Epithelial cell of esophagus (primary cell): ENCODE measurements around the gene MYL5.

ENCODE experiments used
- DNase-seq: peaks from one replicate; pipeline ENCODE4 v3.0.0; 2010; ENCODE audit warnings: low read depth
- H3K4me3 ChIP-seq: 2 replicates; pipeline ENCODE4 v1.5.1; 2011; ENCODE audit warnings: mild to moderate bottlenecking, low read length, control low read depth
- TF ChIP-seq, protein P1 (sequence below): IDR thresholded peaks from 2 replicates; pipeline ENCODE4 v1.5.1; 2011; ENCODE audit warnings: low read depth, mild to moderate bottlenecking, low read length, control low read depth, inconsistent platforms; ENCODE audit not compliant: insufficient read depth; ENCODE audit errors: missing control alignments

MYL5 gene

DNA sequence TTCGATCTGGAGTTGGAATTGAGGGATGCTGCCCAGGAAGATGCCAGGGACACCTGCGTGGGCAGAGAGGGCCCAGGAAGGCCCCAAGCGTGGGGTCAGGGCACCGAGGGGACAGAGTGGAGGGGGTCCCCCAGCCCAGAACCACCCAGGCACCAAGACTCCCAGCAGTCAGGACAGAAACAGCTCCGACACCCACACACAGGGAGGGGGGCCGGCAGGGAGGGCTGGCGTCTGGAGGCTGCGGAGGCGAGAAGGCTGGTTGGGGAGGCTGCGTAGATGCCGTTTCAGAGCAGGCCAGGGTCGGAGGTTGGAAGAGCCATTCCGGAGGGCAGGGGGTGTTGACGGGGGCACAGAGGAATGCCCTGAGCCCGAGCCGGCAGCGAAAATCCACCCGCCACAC is 23.9 kb upstream of the MYL5 start:
- no peak for DNase-seq
- H3K4me3 ChIP-seq = no peak overlapping the region
- TF ChIP-seq, protein P1, sequence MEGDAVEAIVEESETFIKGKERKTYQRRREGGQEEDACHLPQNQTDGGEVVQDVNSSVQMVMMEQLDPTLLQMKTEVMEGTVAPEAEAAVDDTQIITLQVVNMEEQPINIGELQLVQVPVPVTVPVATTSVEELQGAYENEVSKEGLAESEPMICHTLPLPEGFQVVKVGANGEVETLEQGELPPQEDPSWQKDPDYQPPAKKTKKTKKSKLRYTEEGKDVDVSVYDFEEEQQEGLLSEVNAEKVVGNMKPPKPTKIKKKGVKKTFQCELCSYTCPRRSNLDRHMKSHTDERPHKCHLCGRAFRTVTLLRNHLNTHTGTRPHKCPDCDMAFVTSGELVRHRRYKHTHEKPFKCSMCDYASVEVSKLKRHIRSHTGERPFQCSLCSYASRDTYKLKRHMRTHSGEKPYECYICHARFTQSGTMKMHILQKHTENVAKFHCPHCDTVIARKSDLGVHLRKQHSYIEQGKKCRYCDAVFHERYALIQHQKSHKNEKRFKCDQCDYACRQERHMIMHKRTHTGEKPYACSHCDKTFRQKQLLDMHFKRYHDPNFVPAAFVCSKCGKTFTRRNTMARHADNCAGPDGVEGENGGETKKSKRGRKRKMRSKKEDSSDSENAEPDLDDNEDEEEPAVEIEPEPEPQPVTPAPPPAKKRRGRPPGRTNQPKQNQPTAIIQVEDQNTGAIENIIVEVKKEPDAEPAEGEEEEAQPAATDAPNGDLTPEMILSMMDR = no peak

GRCh38 chr4:650951-651883 is 23.1 kb upstream of the MYL5 start:
- H3K4me3 ChIP-seq = no peak overlapping the region
- TF ChIP-seq, protein P1 = no peak
- DNase-seq = peak; percentile 9

DNA sequence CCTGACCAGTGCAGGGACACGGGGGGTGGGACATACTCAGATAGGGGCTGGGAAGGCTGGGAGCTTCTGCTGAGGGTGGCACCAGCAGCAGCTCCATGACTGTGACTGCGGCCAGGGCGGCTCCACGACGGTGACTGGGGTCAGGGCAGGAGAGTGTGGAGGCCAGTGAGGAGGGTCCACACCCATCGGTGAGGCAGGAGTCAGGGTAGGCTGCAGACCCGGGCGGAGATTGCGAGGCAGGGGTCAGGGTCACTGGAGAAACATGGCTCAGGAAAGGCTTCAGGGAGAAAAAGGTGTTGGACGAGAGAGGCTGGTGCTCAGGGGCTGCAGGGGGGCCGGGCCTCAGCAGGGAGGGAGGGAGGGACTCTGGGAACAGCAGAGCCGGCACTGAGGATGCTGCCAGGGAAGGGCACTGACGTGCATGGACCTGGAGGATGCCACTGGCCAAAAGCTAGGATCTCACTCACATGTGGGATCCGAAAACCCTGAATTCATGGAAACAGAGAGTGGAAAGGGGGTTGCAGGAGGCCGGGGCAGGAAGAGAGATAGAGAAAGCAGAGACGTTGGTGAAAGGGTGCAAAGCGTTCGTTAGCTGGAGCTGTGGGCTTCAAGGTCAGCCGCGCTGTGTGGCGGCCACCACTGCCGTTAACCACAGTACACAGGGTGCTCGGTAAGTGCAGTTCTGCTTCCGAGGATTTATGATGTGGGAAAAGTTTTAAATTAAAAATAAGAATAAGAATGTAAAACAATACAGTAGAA is 22.3 kb upstream of the MYL5 start:
- DNase-seq = no peak
- no peak overlapping the region for H3K4me3 ChIP-seq
- TF ChIP-seq, protein P1 = no peak

- TF ChIP-seq, protein P1 = no peak
- no peak for DNase-seq
- no peak overlapping the region for H3K4me3 ChIP-seq
Observed at GRCh38 chr4:653080-653821, 21.1 kb upstream of the MYL5 start.

GRCh38 chr4:653831-654502 is 20.4 kb upstream of the MYL5 start:
- TF ChIP-seq, protein P1 = no peak
- no peak overlapping the region for H3K4me3 ChIP-seq
- no peak for DNase-seq

GRCh38 chr4:654503-654845 is 19.9 kb upstream of the MYL5 start:
- TF ChIP-seq, protein P1 = no peak
- H3K4me3 ChIP-seq = no peak overlapping the region
- DNase-seq = no peak
